Transverse colon (tissue), 3 donors: ENCODE measurements around the gene SLC5A3.

ENCODE experiments used
- POLR2A ChIP-seq: fragments of 450-650 bp; IDR thresholded peaks from one replicate; pipeline ENCODE4 v1.6.1; 2016; ENCODE audit warnings: antibody characterized with exemption, mild to moderate bottlenecking, moderate library complexity
- TF ChIP-seq, protein P1 (sequence below), 5 experiments: fragments of 200-600 bp in 3 of 5; fragments of 450-650 bp in 2 of 5; sonication (generic) in 3 of 5; IDR thresholded peaks; 1 replicate in 2 of 5; 2 replicates in 3 of 5; pipeline ENCODE4 v1.5.1; 2016 to 2017; ENCODE audit warnings: antibody characterized with exemption in 5 of 5, inconsistent platforms in 3 of 5, mild to moderate bottlenecking in 2 of 5, moderate library complexity in 1 of 5

DNA sequence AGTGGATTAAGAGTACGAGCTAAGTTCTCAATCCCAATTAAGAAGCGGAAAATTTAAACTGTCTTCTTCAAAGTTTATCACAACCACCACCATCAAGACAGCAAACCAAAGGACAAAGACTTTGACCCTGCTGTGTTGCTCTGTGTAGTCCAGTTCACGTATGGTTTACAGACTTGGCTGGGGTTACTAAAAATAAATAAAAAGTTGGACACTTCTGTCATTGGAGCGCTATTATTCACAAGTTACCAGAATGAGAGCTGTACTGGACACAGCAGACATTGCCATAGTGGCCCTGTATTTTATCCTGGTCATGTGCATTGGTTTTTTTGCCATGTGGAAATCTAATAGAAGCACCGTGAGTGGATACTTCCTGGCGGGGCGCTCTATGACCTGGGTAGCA is 21.6 kb downstream of the SLC5A3 start:
- TF ChIP-seq, protein P1, sequence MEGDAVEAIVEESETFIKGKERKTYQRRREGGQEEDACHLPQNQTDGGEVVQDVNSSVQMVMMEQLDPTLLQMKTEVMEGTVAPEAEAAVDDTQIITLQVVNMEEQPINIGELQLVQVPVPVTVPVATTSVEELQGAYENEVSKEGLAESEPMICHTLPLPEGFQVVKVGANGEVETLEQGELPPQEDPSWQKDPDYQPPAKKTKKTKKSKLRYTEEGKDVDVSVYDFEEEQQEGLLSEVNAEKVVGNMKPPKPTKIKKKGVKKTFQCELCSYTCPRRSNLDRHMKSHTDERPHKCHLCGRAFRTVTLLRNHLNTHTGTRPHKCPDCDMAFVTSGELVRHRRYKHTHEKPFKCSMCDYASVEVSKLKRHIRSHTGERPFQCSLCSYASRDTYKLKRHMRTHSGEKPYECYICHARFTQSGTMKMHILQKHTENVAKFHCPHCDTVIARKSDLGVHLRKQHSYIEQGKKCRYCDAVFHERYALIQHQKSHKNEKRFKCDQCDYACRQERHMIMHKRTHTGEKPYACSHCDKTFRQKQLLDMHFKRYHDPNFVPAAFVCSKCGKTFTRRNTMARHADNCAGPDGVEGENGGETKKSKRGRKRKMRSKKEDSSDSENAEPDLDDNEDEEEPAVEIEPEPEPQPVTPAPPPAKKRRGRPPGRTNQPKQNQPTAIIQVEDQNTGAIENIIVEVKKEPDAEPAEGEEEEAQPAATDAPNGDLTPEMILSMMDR (IDR thresholded peaks at IDR 0.05): no peak
- no peak for TF ChIP-seq POLR2A
